HG02571 (cell line): ENCODE results near the gene ZC3H7B.
"Not testable (repeated sequence)": the region's sequence is repeated elsewhere in the genome, so short reads cannot be mapped to it uniquely, and the experiment has no call there.

Source experiments
- ATAC-seq: cut with Tn5 transposase; IDR thresholded peaks from one replicate; pipeline ENCODE4 v1.9.1; 2021; ENCODE audit warnings: mild to moderate bottlenecking, moderate library complexity; ENCODE audit not compliant: unreplicated experiment

Gene ZC3H7B

GRCh38 chr22:41381329-41382097 lies 80.2 kb downstream of the ZC3H7B start, which contains the start of gene TEF:
TSS of gene TEF (plus strand) at chr22:41381942. CDS start at chr22:41382045, 103 bp downstream.
- peak; percentile 83 for ATAC-seq

GRCh38 chr22:41382098-41382578 lies 80.8 kb downstream of the ZC3H7B start:
- ATAC-seq = peak; percentile 35

GRCh38 chr22:41382610-41383009 lies 81.3 kb downstream of the ZC3H7B start:
- ATAC-seq = no peak

GRCh38 chr22:41383085-41383484 lies 81.8 kb downstream of the ZC3H7B start:
- no peak for ATAC-seq

GRCh38 chr22:41384128-41384527 lies 82.8 kb downstream of the ZC3H7B start:
- no peak for ATAC-seq

- no peak for ATAC-seq
These were observed 86.0 kb downstream of the ZC3H7B start for GRCh38 chr22:41387341-41387740.

GRCh38 chr22:41394012-41394356 lies 92.7 kb downstream of the ZC3H7B start:
- ATAC-seq = no peak

- ATAC-seq = no peak
These were observed 94.4 kb downstream of the ZC3H7B start for GRCh38 chr22:41395531-41396240.

GRCh38 chr22:41397143-41397811 lies 96.0 kb downstream of the ZC3H7B start:
- no peak for ATAC-seq

- ATAC-seq = no peak
These were observed 97.6 kb downstream of the ZC3H7B start for GRCh38 chr22:41398921-41399320.

- ATAC-seq = no peak
These were observed 100.7 kb downstream of the ZC3H7B start for GRCh38 chr22:41401781-41402648.

GRCh38 chr22:41402851-41403250 lies 101.5 kb downstream of the ZC3H7B start:
- ATAC-seq = not testable (repeated sequence)

GRCh38 chr22:41403532-41404318 lies 102.4 kb downstream of the ZC3H7B start:
- ATAC-seq = no peak

GRCh38 chr22:41405588-41405987 lies 104.3 kb downstream of the ZC3H7B start:
- ATAC-seq = no peak

GRCh38 chr22:41406410-41406809 lies 105.1 kb downstream of the ZC3H7B start:
- ATAC-seq = no peak

GRCh38 chr22:41407433-41407832 lies 106.1 kb downstream of the ZC3H7B start:
- no peak for ATAC-seq

GRCh38 chr22:41408665-41409064 lies 107.3 kb downstream of the ZC3H7B start:
- no peak for ATAC-seq
